A673 (cell line): ENCODE results near the gene EHD1. TPM values are rescaled to one million over a fixed set of nuclear protein-coding genes. Genes with fewer than 3 reads are reported as not detected.

Source experiments
- BruUV-seq: library from RNA; stranded (reverse); fragments of 400-500 nt; replicated peaks from 2 replicates; lab custom pipeline; 2021; lab: Mats Ljungman, UMichigan
- CTCF ChIA-PET: fragments of 300-600 bp; sonication (Branson Sonifier 250); formaldehyde crosslinking; loops from one replicate; lab custom pipeline; 2022; ENCODE audit warnings: antibody characterized with exemption; lab: Charles Lee
- POLR2A ChIA-PET: fragments of 300-600 bp; sonication (Branson Sonifier 250); formaldehyde crosslinking; loops from one replicate; lab custom pipeline; 2022; ENCODE audit warnings: antibody characterized with exemption; ENCODE audit not compliant: low non-redundant PET; lab: Charles Lee
- DNase-seq: peaks from one replicate; pipeline ENCODE4 v3.0.0-alpha.2; 2015; ENCODE audit warnings: low spot score
- H3K27ac ChIP-seq: fragments of 200-600 bp; sonication (generic); 2 replicates; pipeline ENCODE4 v1.5.1; 2016; ENCODE audit warnings: mixed run types, low read depth, mild to moderate bottlenecking, mixed read lengths, antibody characterized with exemption, low read length; ENCODE audit not compliant: poor library complexity, severe bottlenecking
- H3K27me3 ChIP-seq: fragments of 200-600 bp; sonication (generic); replicated peaks from 2 replicates; pipeline ENCODE4 v1.6.1; 2017; ENCODE audit warnings: mixed run types, low read depth, mild to moderate bottlenecking, mixed read lengths, antibody characterized with exemption, low read length; ENCODE audit not compliant: insufficient read depth, poor library complexity
- H3K36me3 ChIP-seq: fragments of 200-600 bp; sonication (generic); 2 replicates; pipeline ENCODE4 v1.6.1; 2016; ENCODE audit warnings: mixed run types, mild to moderate bottlenecking, mixed read lengths, antibody characterized with exemption, low read length; ENCODE audit not compliant: insufficient read depth, poor library complexity, severe bottlenecking
- H3K4me1 ChIP-seq: fragments of 200-600 bp; sonication (generic); 2 replicates; pipeline ENCODE4 v1.6.1; 2017; ENCODE audit warnings: mixed run types, mild to moderate bottlenecking, mixed read lengths, antibody characterized with exemption, low read length; ENCODE audit not compliant: insufficient read depth, poor library complexity, severe bottlenecking
- H3K4me3 ChIP-seq: fragments of 200-600 bp; sonication (generic); 2 replicates; pipeline ENCODE4 v1.5.1; 2016; ENCODE audit warnings: low read depth, mixed run types, mild to moderate bottlenecking, mixed read lengths, low read length; ENCODE audit not compliant: poor library complexity, severe bottlenecking
- H3K9me3 ChIP-seq: fragments of 200-600 bp; sonication (generic); 2 replicates; pipeline ENCODE4 v1.6.1; 2016; ENCODE audit warnings: mixed run types, low read depth, mild to moderate bottlenecking, mixed read lengths, antibody characterized with exemption, low read length; ENCODE audit not compliant: poor library complexity, severe bottlenecking
- CTCF ChIP-seq: fragments of 300-800, 200-600 bp; sonication (generic); conservative IDR thresholded peaks from 2 replicates; pipeline ENCODE4 v1.5.1; 2017; ENCODE audit warnings: low read depth, mild to moderate bottlenecking, antibody characterized with exemption, low read length, moderate library complexity, mixed read lengths
- EZH2 ChIP-seq: fragments of 200-600 bp; sonication (generic); IDR thresholded peaks from 2 replicates; pipeline ENCODE4 v1.6.1; 2017; ENCODE audit warnings: borderline replicate concordance, low read depth, mild to moderate bottlenecking, mixed read lengths, antibody characterized with exemption, low read length; ENCODE audit not compliant: poor library complexity, severe bottlenecking
- intact Hi-C: fragments of 100-400 bp; cut with micrococcal nuclease; formaldehyde crosslinking; loops from one replicate; pipeline ENCODE4 v1.10.0; 2022; ENCODE audit not compliant: unreplicated experiment
- total RNA-seq: library from RNA; stranded (reverse); gene quantifications from 2 replicates; pipeline ENCODE4 v1.2.3, GENCODE V29; 2021

EHD1 gene
- total RNA-seq, 1 experiment from 2014 or later: 63.1 TPM

GRCh38 chr11:64855596-64856304 is 22.7 kb downstream of the EHD1 start:
- H3K27ac ChIP-seq: peak overlapping the region; percentile 50
- no peaks in the 10 kb centered on the region for H3K27me3 ChIP-seq
- intact Hi-C loops: no loop called here
- no peaks in the 10 kb centered on the region for H3K36me3 ChIP-seq
- no peak for DNase-seq
- POLR2A ChIA-PET: no interaction called here
- BruUV-seq: no TSS peak
- TF ChIP-seq CTCF (no peak), EZH2 (no peak)
- H3K4me3 ChIP-seq: no peak overlapping the region
- CTCF ChIA-PET: interaction anchor here (1.0 to 1.4 kb wide), 3 partner anchors 11 to 32 kb away, joined by 3 to 4 read pairs (median 3); partner anchors contain the start of gene CDC42BPG
- H3K4me1 ChIP-seq: peaks cover 16% of the 10 kb centered on the region
- no peaks in the 10 kb centered on the region for H3K9me3 ChIP-seq

GRCh38 chr11:64854534-64855502 is 23.6 kb downstream of the EHD1 start:
- TF ChIP-seq CTCF: no peak
- TF ChIP-seq EZH2: no peak
- Histone ChIP-seq H3K4me3 (no peak overlapping the region), H3K4me1 (peaks cover 16% of the 10 kb centered on the region), H3K27me3 (no peaks in the 10 kb centered on the region), H3K27ac (peak overlapping the region; percentile 50), H3K36me3 (no peaks in the 10 kb centered on the region), H3K9me3 (no peaks in the 10 kb centered on the region)
- POLR2A ChIA-PET: no interaction called here
- CTCF ChIA-PET: interaction anchor here (1.1 kb wide), 1 partner anchor 11 kb away, joined by 3 read pairs; the partner anchor contains the start of gene CDC42BPG
- peak; percentile 87 for DNase-seq
- BruUV-seq: no TSS peak
- intact Hi-C loops: no loop called here

- no peak for TF ChIP-seq CTCF
- TF ChIP-seq EZH2: no peak
- peaks cover 16% of the 10 kb centered on the region for H3K4me1 ChIP-seq
Measured at GRCh38 chr11:64854157-64854533, 24.3 kb downstream of the EHD1 start.

More at GRCh38 chr11:64854157-64854533, 24.3 kb downstream of the EHD1 start:
- Histone ChIP-seq H3K27me3 (no peaks in the 10 kb centered on the region), H3K27ac (no peak overlapping the region), H3K4me3 (no peak overlapping the region), H3K9me3 (no peaks in the 10 kb centered on the region), H3K36me3 (no peaks in the 10 kb centered on the region)
- BruUV-seq: no TSS peak
- CTCF ChIA-PET: no interaction called here
- no peak for DNase-seq
- intact Hi-C loops: no loop called here
- POLR2A ChIA-PET: no interaction called here
